HepG2 (cell line): ENCODE measurements around the gene SP140L. TPM values are rescaled to one million over a fixed set of nuclear protein-coding genes. Genes with fewer than 3 reads are reported as not detected.
A peak's percentile ranks its signal among the peaks of the same experiment; 100 is the strongest.

Experiments used
- BHLHE40 ChIP-seq: IDR thresholded peaks from 2 replicates; pipeline ENCODE4 v1.6.1; 2011; ENCODE audit warnings: low read length, improper control_type of control experiment
- CAMTA2 ChIP-seq: sonication (generic); formaldehyde crosslinking; IDR thresholded peaks from 2 replicates; pipeline ENCODE4 v1.4.0; 2020; ENCODE audit warnings: mild to moderate bottlenecking, missing genetic modification reagents, borderline replicate concordance
- DNMT3B ChIP-seq: conservative IDR thresholded peaks from 2 replicates; pipeline ENCODE4 v1.6.1; 2016; ENCODE audit warnings: missing biosample characterization, control low read depth
- KLF16 ChIP-seq, 2 experiments: sonication (generic) in 1 of 2; formaldehyde crosslinking in 1 of 2; IDR thresholded peaks; 2 replicates each; pipeline versions ENCODE4 v1.6.1 to v1.8.0; 2016 to 2023; ENCODE audit warnings: missing genetic modification reagents in 2 of 2, missing compliant biosample characterization in 1 of 2
- SKI ChIP-seq: fragments of 450-650 bp; IDR thresholded peaks from one replicate; pipeline ENCODE4 v1.6.1; 2018; ENCODE audit warnings: mild to moderate bottlenecking; ENCODE audit not compliant: partially characterized antibody
- SMAD3 ChIP-seq: sonication (generic); formaldehyde crosslinking; IDR thresholded peaks from 2 replicates; pipeline ENCODE4 v1.4.0; 2020; ENCODE audit warnings: missing genetic modification reagents
- TCF12 ChIP-seq, 2 experiments: fragments of 450-650 bp in 1 of 2; sonication (generic) in 1 of 2; formaldehyde crosslinking in 1 of 2; IDR thresholded peaks; 2 replicates each; pipeline versions ENCODE4 v1.6.1 to v1.8.0; 2017 to 2022; ENCODE audit warnings: antibody characterized with exemption in 1 of 2, mild to moderate bottlenecking in 1 of 2, missing genetic modification reagents in 1 of 2, moderate library complexity in 1 of 2
- ZKSCAN5 ChIP-seq: sonication (generic); formaldehyde crosslinking; IDR thresholded peaks from 2 replicates; pipeline ENCODE4 v1.5.1; 2020; ENCODE audit warnings: mild to moderate bottlenecking, missing genetic modification reagents
- ZMAT3 ChIP-seq: sonication (generic); formaldehyde crosslinking; conservative IDR thresholded peaks from 2 replicates; pipeline ENCODE4 v1.7.0; 2021; ENCODE audit warnings: missing genetic modification reagents
- ZNF570 ChIP-seq: sonication (generic); formaldehyde crosslinking; IDR thresholded peaks from 2 replicates; pipeline ENCODE4 v1.4.0; 2020; ENCODE audit warnings: mild to moderate bottlenecking, missing genetic modification reagents, borderline replicate concordance
- ZNF737 ChIP-seq: sonication (generic); formaldehyde crosslinking; IDR thresholded peaks from 2 replicates; pipeline ENCODE4 v1.5.0; 2020; ENCODE audit warnings: missing genetic modification reagents, mild to moderate bottlenecking, borderline replicate concordance
- ZNF841 ChIP-seq: sonication (generic); formaldehyde crosslinking; IDR thresholded peaks from 2 replicates; pipeline ENCODE4 v1.8.1; 2023; ENCODE audit warnings: missing genetic modification reagents, borderline replicate concordance
- ZSCAN9 ChIP-seq: IDR thresholded peaks from 2 replicates; pipeline ENCODE4 v1.6.1; 2016; ENCODE audit warnings: borderline replicate concordance
- polyA plus RNA-seq, 8 experiments: library from polyadenylated mRNA; depleted of rRNA in 3 of 8; stranded (reverse) in 7 of 8; unstranded in 1 of 8; fragments of >200 nt; fragmentation: Illumina TruSeq in 4 of 8; extraction: Trizol in 4 of 8; gene quantifications; 2 replicates each; pipeline versions ENCODE4 v1.2.1 to v1.2.3, GENCODE V29; 2011 to 2016; ENCODE audit warnings: low read depth in 4 of 8, missing spikeins in 1 of 8, mixed read lengths in 1 of 8; ENCODE audit not compliant: insufficient read depth in 1 of 8
- total RNA-seq, 5 experiments: library from RNA; depleted of rRNA; stranded (reverse); fragments of >200 nt; fragmentation: Illumina TruSeq; extraction: Trizol; gene quantifications; 2 replicates each; pipeline ENCODE4 v1.2.3, GENCODE V29; 2016; ENCODE audit warnings: low read depth in 1 of 5
- TF ChIP-seq, protein P1 (sequence below): sonication (generic); formaldehyde crosslinking; IDR thresholded peaks from 2 replicates; pipeline ENCODE4 v1.4.0; 2020; ENCODE audit warnings: missing genetic modification reagents, borderline replicate concordance
- TF ChIP-seq, protein P2 (sequence below): IDR thresholded peaks from 2 replicates; pipeline ENCODE4 v1.6.1; 2012; ENCODE audit warnings: low read depth, low read length, improper control_type of control experiment
- TF ChIP-seq, protein P3 (sequence below): sonication (generic); formaldehyde crosslinking; IDR thresholded peaks from 2 replicates; pipeline ENCODE4 v1.8.0; 2022; ENCODE audit warnings: missing genetic modification reagents, mild to moderate bottlenecking, moderate library complexity, borderline replicate concordance

The SP140L gene
- total and polyA plus RNA-seq, 2 of the 13 experiments (the other 11 are each of a cell fraction or from before 2014, with no cell fraction given), result 10.9 to 17.5 TPM

DNA sequence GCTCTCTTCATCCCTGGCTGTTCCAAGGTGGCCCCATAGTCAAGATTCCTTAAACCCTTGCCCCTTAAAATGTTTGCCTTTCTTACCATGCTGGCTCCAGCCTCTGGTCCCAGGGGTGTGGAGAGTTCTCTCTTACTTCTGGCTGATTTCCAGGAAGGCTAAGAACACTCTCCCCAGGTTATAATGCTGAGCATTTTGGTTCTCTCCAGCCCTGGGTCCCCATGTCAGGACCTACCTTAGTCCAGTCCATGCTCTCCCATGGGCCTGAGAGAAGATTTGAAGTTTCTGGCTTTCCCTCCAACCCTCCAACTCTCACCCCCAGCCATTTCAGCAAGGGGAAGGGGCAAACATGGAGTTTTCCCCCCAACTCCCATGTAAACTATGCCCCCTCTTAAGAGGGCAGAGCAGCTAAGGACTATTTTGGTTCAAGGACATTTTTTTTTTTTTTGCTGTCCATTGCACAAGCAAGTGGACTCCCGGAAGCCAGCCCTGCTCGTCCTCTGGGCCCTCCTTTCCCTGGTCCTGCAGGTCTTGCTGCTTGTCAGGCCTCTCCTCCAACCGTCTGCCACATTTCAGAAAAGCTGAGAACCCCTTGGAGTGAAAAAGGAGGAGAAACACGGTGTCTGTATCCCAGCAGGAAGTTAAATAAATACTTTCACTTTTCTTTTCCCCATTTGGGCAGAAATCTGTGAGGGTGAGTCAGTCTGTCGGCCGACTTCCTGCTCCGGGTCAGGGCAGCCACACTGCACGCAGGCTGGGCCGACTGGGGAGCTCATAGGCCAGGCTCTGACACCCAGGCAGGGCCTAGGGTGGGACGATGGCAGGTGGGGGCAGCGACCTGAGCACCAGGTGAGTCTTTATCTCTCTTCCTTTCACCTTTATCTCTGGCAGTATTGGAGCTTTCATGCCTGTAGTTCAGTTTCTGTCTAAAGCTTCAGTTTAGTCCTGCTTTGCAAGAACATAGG, at the start of gene SP140L (continued):
- TF ChIP-seq, protein P1, sequence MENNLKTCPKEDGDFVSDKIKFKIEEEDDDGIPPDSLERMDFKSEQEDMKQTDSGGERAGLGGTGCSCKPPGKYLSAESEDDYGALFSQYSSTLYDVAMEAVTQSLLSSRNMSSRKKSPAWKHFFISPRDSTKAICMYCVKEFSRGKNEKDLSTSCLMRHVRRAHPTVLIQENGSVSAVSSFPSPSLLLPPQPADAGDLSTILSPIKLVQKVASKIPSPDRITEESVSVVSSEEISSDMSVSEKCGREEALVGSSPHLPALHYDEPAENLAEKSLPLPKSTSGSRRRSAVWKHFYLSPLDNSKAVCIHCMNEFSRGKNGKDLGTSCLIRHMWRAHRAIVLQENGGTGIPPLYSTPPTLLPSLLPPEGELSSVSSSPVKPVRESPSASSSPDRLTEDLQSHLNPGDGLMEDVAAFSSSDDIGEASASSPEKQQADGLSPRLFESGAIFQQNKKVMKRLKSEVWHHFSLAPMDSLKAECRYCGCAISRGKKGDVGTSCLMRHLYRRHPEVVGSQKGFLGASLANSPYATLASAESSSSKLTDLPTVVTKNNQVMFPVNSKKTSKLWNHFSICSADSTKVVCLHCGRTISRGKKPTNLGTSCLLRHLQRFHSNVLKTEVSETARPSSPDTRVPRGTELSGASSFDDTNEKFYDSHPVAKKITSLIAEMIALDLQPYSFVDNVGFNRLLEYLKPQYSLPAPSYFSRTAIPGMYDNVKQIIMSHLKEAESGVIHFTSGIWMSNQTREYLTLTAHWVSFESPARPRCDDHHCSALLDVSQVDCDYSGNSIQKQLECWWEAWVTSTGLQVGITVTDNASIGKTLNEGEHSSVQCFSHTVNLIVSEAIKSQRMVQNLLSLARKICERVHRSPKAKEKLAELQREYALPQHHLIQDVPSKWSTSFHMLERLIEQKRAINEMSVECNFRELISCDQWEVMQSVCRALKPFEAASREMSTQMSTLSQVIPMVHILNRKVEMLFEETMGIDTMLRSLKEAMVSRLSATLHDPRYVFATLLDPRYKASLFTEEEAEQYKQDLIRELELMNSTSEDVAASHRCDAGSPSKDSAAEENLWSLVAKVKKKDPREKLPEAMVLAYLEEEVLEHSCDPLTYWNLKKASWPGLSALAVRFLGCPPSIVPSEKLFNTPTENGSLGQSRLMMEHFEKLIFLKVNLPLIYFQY (CRISPR knock-in tag), result peak; percentile 29; the same call in 1 of the 2 replicates
- TF ChIP-seq CAMTA2 (CRISPR knock-in tag) (no peak), ZSCAN9 (peak; percentile 69), ZMAT3 (no peak), DNMT3B (no peak), ZNF737 (CRISPR knock-in tag) (no peak), ZNF570 (no peak), SKI (no peak), SMAD3 (CRISPR knock-in tag) (peak; percentile 90), ZKSCAN5 (CRISPR knock-in tag) (no peak), TCF12 (IDR thresholded peaks at IDR 0.05) (no peak), TCF12 (CRISPR knock-in tag; IDR thresholded peaks at IDR 0.05) (no peak), KLF16 (CRISPR knock-in tag; IDR thresholded peaks at IDR 0.05) (peak in 1 of 2 experiments; percentile 78; a peak in 2 of 4 replicates), BHLHE40 (no peak), ZNF841 (CRISPR knock-in tag) (no peak)
- TF ChIP-seq, protein P2, sequence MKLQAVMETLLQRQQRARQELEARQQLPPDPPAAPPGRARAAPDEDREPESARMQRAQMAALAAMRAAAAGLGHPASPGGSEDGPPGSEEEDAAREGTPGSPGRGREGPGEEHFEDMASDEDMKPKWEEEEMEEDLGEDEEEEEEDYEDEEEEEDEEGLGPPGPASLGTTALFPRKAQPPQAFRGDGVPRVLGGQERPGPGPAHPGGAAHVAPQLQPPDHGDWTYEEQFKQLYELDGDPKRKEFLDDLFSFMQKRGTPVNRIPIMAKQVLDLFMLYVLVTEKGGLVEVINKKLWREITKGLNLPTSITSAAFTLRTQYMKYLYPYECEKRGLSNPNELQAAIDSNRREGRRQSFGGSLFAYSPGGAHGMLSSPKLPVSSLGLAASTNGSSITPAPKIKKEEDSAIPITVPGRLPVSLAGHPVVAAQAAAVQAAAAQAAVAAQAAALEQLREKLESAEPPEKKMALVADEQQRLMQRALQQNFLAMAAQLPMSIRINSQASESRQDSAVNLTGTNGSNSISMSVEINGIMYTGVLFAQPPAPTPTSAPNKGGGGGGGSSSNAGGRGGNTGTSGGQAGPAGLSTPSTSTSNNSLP, result no peak
- TF ChIP-seq, protein P3, sequence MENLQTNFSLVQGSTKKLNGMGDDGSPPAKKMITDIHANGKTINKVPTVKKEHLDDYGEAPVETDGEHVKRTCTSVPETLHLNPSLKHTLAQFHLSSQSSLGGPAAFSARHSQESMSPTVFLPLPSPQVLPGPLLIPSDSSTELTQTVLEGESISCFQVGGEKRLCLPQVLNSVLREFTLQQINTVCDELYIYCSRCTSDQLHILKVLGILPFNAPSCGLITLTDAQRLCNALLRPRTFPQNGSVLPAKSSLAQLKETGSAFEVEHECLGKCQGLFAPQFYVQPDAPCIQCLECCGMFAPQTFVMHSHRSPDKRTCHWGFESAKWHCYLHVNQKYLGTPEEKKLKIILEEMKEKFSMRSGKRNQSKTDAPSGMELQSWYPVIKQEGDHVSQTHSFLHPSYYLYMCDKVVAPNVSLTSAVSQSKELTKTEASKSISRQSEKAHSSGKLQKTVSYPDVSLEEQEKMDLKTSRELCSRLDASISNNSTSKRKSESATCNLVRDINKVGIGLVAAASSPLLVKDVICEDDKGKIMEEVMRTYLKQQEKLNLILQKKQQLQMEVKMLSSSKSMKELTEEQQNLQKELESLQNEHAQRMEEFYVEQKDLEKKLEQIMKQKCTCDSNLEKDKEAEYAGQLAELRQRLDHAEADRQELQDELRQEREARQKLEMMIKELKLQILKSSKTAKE (CRISPR knock-in tag), result no peak
